GM12873 (cell line): ENCODE measurements around the gene GIT1.

Source experiments
- TF ChIP-seq, protein P1 (sequence below): IDR thresholded peaks from 2 replicates; pipeline ENCODE4 v1.5.1; 2012; ENCODE audit warnings: low read depth, mild to moderate bottlenecking, moderate library complexity, low read length, control low read depth; ENCODE audit not compliant: insufficient read depth; ENCODE audit errors: missing control alignments

GIT1 gene

DNA sequence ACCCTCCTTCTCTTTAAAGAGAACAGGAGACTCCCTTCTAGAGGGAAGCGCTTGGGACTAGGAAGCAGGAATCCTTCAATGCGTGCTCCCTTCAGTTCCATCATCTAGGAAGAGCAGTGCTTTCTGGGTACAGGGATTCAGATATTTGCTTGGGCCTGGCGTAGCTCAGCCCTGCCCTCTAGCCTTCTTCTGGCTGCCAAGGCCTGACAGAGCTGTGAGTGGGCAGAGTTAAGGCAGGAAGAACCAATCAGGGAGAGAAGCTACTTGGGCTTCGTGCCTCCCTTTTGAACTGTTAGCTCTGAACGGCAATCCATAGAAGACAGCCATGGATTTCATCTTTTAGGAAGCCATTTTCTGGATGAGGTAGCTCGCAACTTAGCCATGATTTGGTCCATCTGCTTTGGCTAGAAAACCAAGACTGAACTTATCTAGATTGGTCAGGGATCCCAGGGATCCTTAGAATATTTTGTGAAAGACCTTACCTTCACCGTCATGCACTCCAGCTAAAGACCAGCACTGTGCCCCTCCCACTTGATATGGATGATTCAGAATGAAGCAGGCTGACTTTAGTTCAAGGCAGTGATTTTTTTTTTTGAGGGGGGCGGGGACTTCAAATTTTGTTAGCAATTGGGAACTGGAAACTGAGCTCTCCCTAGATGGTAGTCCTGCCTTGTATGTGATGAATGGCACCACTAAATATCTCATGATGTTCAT is 35.7 kb upstream of the GIT1 start:
- TF ChIP-seq, protein P1, sequence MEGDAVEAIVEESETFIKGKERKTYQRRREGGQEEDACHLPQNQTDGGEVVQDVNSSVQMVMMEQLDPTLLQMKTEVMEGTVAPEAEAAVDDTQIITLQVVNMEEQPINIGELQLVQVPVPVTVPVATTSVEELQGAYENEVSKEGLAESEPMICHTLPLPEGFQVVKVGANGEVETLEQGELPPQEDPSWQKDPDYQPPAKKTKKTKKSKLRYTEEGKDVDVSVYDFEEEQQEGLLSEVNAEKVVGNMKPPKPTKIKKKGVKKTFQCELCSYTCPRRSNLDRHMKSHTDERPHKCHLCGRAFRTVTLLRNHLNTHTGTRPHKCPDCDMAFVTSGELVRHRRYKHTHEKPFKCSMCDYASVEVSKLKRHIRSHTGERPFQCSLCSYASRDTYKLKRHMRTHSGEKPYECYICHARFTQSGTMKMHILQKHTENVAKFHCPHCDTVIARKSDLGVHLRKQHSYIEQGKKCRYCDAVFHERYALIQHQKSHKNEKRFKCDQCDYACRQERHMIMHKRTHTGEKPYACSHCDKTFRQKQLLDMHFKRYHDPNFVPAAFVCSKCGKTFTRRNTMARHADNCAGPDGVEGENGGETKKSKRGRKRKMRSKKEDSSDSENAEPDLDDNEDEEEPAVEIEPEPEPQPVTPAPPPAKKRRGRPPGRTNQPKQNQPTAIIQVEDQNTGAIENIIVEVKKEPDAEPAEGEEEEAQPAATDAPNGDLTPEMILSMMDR = no peak

DNA sequence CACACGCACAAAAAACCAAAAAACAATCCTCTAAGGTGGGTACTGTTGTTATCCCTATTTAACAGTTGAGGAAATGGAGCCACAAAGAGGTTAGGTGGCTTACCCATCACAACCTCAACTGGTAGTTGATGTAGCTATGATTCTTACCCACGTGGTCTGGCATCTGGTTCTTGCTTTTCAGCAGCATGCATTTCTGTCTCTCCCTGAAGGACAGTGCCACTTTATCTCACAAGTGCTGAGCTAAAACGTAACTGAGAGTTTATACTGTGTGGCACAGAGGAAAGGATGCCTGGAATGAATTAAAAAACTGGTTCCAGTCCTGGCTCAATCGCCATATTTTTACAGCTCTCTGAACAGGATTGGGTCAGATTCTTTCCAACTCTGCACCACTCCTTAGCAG is 35.1 kb upstream of the GIT1 start:
- TF ChIP-seq, protein P1 = no peak

DNA sequence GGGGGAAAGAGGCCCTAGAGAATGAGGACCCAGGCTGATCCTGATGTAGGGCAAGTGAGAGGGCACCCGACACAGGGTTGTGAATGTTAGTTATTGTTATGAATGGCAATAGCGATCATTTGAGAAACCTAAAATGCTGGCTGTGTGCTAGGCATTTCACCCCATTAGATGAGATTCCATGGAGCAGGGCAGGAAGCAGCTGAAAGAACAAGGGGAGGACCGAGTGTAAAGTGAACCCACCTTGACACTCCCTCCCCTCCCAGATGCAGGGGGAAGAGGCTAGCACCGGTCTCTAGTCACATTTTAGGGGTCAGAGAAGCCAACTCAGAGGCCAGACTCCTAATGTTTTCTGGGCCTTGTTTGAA is 33.8 kb upstream of the GIT1 start:
- TF ChIP-seq, protein P1 = no peak

DNA sequence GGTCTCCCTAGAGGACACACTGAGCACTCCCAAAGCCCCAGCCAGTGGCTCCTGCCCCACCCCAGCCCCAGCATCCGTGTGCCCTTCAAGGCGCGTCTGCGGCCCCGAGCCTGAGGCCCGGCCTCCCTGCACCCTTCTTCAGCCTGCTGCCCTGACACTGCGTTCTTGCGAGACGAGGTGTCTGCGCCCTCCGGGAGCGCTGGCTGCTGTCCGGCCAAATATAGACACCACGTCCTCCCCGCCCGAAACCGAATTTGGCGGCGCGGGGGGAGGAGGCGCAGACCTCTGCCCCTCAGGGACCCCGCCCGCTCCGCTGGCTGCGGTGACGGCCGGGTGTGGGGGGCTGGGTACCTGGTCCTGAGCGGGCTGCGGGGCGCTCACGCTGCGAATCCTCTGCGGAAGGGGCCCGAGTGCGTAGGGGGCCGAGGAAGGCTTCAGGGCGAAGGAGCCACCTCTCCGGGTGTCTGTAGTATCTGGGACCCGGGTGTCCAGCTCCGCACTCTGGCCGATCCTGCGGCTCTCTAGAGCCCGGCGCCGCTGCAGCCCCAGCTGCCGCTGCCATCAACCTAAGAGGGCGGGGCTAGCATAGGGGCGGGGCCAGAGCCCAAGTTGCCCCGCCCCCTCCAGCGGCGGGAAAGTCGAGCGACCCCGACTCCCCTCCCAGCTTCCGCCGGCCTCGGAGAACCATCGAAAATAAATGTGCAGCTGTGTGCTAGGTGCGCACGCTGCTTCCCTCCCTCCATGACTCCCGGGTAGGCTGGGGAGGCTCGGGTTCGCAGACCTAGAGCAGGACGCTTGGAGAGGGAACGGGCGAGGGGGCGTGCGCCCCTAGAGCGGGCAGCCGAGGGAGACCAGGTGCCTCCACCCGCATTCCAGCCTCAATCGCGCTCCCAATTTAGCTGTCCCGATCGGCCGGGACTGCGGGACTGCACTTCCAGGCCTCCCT is 33.2 kb upstream of the GIT1 start, which contains the start of gene CORO6:
Gene CORO6, minus strand, starts transcription at position 576 of the 946 bp plus-strand sequence. CDS start 1,491 bp downstream, outside the sequence.
- TF ChIP-seq, protein P1 = no peak

DNA sequence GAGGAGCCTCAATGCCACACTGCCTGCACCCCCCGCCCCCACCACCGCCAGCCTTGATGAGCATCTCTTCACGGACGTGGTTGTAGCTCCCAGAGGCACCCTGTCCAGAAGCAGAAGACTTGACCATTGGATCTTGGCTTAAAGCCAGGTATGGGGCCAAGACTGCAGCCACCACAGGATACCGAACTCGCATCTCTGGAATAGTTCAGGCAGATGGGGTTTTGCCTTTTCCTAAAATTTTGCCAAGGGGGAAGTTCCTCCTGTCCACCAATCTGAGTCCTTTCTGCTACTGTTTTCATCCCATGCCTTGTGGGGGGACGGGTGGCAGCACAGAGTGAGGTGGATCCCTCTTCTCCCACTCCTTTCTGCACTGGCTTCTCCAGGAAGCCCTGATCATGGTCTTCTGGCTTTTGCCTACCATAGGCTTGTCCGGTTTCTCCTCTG is 32.3 kb upstream of the GIT1 start:
- TF ChIP-seq, protein P1 = no peak

DNA sequence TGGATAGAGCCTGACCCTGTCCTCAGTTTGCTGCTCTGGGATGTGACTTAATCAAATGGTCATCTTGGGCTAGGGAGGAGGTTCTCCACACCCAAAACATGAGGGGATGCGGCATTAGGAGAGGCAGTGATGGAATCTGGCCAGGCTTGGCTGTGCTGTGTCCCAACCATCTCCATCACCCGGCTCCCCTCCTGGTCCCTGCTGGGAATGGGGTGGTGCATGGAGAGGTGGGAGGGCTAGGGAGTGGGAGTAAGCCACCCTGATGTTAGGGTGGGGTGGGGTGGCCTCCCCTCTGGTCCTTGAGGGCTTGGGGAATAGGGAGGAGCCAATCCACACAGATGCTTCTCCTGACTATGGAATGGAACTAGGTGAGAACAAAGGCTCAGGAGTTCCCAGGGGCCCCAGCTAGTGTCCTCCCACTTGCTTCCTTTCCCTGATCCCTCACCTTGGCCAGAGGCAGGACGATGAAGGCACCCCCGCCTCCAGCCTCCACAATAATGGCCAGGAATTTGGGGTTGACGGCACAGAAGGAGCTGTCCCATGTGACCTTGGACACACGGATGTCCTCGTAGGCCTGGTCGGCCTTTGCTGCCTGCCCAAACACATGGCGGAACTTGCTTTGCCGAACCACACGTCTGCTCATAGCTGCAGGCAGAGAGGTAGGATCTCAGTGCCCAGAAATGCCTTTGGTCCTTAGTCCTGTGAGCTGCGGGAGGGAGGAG is 31.5 kb upstream of the GIT1 start:
- TF ChIP-seq, protein P1 = no peak
